ENCODE results near the gene SETBP1. TPM values are rescaled to one million over a fixed set of nuclear protein-coding genes. Genes with fewer than 3 reads are reported as not detected.

The SETBP1 gene
- total and polyA plus RNA-seq, 9 of the 15 experiments (the other 6 are each of a cell fraction or from before 2014, with no cell fraction given): under 0.01 to 0.13 (median 0.04) TPM

DNA sequence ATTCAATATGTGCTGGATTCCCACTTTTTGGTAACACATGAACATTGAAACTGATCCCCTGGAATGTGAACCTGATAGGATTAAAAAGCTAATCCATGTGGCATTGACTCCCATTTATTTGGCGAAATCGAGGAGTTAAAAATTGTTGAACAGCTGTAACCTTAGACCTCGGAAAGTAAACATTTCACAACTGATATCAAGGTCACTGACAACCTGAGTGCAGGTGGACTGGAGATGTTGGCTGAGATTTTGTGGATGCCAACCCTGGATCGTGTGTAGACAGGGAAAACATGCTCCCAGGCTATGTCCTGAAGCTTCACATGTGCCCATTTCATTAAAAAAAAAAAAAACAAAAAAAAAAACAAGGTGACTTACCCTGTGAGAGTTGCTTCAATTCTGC, 204.8 kb downstream of the SETBP1 start:
- Histone ChIP-seq H3K4me2 (ENCODE audit: insufficient read depth, low read length) (no peak overlapping the region), H3K4me1 (replicated peaks in 1 of 2; ENCODE audit: control insufficient read depth in 2 of 2, insufficient read depth in 2 of 2, low read length in 2 of 2) (no peaks in the 10 kb centered on the region), H3K27ac (ENCODE audit: extremely low read depth, low read depth, low read length) (no peak overlapping the region), H3K9ac (ENCODE audit: insufficient read depth in 1 of 2, low read depth in 2 of 2, low read length in 2 of 2) (no peak overlapping the region), H3K36me3 (ENCODE audit: control insufficient read depth, insufficient read depth, low read length) (no peaks in the 10 kb centered on the region), H2AFZ (ENCODE audit: low read depth, low read length) (no peak overlapping the region), H3K4me3 (no peak overlapping the region), H3K27me3 (ENCODE audit: control insufficient read depth in 2 of 2, insufficient read depth in 2 of 2, low read length in 2 of 2) (no peaks in the 10 kb centered on the region), H3K9me1 (ENCODE audit: control insufficient read depth, insufficient read depth, low read length) (no peaks in the 10 kb centered on the region), H4K20me1 (replicated peaks; ENCODE audit: control insufficient read depth, insufficient read depth, low read length) (no peaks in the 10 kb centered on the region), H3K9me3 (replicated peaks; ENCODE audit: control insufficient read depth, insufficient read depth, low read depth, low read length) (no peaks in the 10 kb centered on the region), H3K79me2 (ENCODE audit: control insufficient read depth, insufficient read depth, low read length) (no peaks in the 10 kb centered on the region)
- FAIRE-seq (no peak), DNase-seq (ENCODE audit: extremely low read depth in 1 of 4, low spot score in 3 of 4) (no peak), ATAC-seq (no peak)
- intact Hi-C loops (cut with micrococcal nuclease): no loop called here
- POLR2A ChIA-PET: interaction anchor here (0.6 kb wide), 2 partner anchors 8 to 57 kb away, joined by 3 to 4 read pairs; no protein-coding TSS in a partner anchor
- CTCF ChIA-PET (ENCODE audit: low intra/inter-chr PET ratio): no interaction called here
- BruUV-seq (replicated peaks): no TSS peak
- TF ChIP-seq ZNF23 (CRISPR knock-in tag; IDR thresholded peaks at IDR 0.05) (no peak), DIDO1 (tag; IDR thresholded peaks at IDR 0.05; ENCODE audit: low read depth) (no peak), ZNF354B (CRISPR knock-in tag; IDR thresholded peaks at IDR 0.05) (no peak), KLF16 (IDR thresholded peaks at IDR 0.05) (no peak), ARHGAP35 (IDR thresholded peaks at IDR 0.05; ENCODE audit: partially characterized antibody) (no peak), MECOM (CRISPR knock-in tag; IDR thresholded peaks at IDR 0.05) (no peak), PRMT5 (CRISPR knock-in tag; IDR thresholded peaks at IDR 0.05) (no peak)
- TF ChIP-seq, protein P1, sequence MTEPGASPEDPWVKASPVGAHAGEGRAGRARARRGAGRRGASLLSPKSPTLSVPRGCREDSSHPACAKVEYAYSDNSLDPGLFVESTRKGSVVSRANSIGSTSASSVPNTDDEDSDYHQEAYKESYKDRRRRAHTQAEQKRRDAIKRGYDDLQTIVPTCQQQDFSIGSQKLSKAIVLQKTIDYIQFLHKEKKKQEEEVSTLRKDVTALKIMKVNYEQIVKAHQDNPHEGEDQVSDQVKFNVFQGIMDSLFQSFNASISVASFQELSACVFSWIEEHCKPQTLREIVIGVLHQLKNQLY (CRISPR knock-in tag; conservative IDR thresholded peaks at IDR 0.05): no peak
- in situ Hi-C loops (cut with MboI): no loop called here
- WGBS (ENCODE audit: insufficient coverage, low coverage, missing lambda C conversion rate): 0% methylated on average over 3 of the region's 4 CpGs
